HG03175 (cell line): ENCODE data around the gene TTC23L.
A peak's percentile ranks its signal among the peaks of the same experiment; 100 is the strongest.
"Not testable (repeated sequence)": the region's sequence is repeated elsewhere in the genome, so short reads cannot be mapped to it uniquely, and the experiment has no call there.

Experiments
- ATAC-seq: cut with Tn5 transposase; IDR thresholded peaks from one replicate; pipeline ENCODE4 v1.9.1; 2021; ENCODE audit warnings: mild to moderate bottlenecking, moderate library complexity; ENCODE audit not compliant: unreplicated experiment

Gene TTC23L

GRCh38 chr5:34915856-34916192 is 76.9 kb downstream of the TTC23L start:
- ATAC-seq = peak; percentile 11

- ATAC-seq = no peak
Observed at GRCh38 chr5:34916518-34916917, 77.6 kb downstream of the TTC23L start.

- ATAC-seq = no peak
Observed at GRCh38 chr5:34918025-34918424, 79.1 kb downstream of the TTC23L start.

GRCh38 chr5:34919077-34919476 is 80.1 kb downstream of the TTC23L start:
- ATAC-seq = no peak

GRCh38 chr5:34923256-34923655 is 84.3 kb downstream of the TTC23L start:
- ATAC-seq = not testable (repeated sequence)

- ATAC-seq = peak; percentile 44
Observed at GRCh38 chr5:34923694-34924461, 84.9 kb downstream of the TTC23L start.

- ATAC-seq = no peak
Observed at GRCh38 chr5:34924462-34924765, 85.5 kb downstream of the TTC23L start.

GRCh38 chr5:34926318-34926888 is 87.4 kb downstream of the TTC23L start:
- no peak for ATAC-seq

- ATAC-seq = no peak
Observed at GRCh38 chr5:34927785-34928184, 88.8 kb downstream of the TTC23L start.

GRCh38 chr5:34928267-34928666 is 89.3 kb downstream of the TTC23L start:
- no peak for ATAC-seq

- peak; percentile 88 for ATAC-seq
Observed at GRCh38 chr5:34929134-34929719, 90.3 kb downstream of the TTC23L start, which contains the start of gene DNAJC21. Gene DNAJC21, plus strand, starts transcription at chr5:34929559. Its CDS starts 261 bp downstream, at chr5:34929820.

GRCh38 chr5:34929720-34930461 is 90.9 kb downstream of the TTC23L start:
- ATAC-seq = peak; percentile 82

- ATAC-seq = no peak
Observed at GRCh38 chr5:34930462-34930844, 91.5 kb downstream of the TTC23L start.

- ATAC-seq = no peak
Observed at GRCh38 chr5:34930870-34931269, 91.9 kb downstream of the TTC23L start.

GRCh38 chr5:34932947-34933346 is 94.0 kb downstream of the TTC23L start:
- no peak for ATAC-seq

- no peak for ATAC-seq
Observed at GRCh38 chr5:34941936-34942335, 103.0 kb downstream of the TTC23L start.

GRCh38 chr5:34944044-34944443 is 105.1 kb downstream of the TTC23L start:
- ATAC-seq = no peak

GRCh38 chr5:34944460-34945047 is 105.6 kb downstream of the TTC23L start:
- ATAC-seq = no peak
